Hematopoietic multipotent progenitor cell treated with erythropoietin and hydrocortisone succinate and interleukin-3 and kit ligand, for 4 days (in vitro differentiated cells): Measurements from ENCODE around the gene PSTPIP1.
A peak's percentile ranks its signal among the peaks of the same experiment; 100 is the strongest.

Source experiments
- DNase-seq: peaks from one replicate; pipeline ENCODE4 v3.0.0-alpha.2; 2015

PSTPIP1 gene

GRCh38 chr15:76979331-76979925, 15.5 kb upstream of the PSTPIP1 start:
- DNase-seq: no peak

- no peak for DNase-seq
Observed at GRCh38 chr15:76979996-76980520, 14.9 kb upstream of the PSTPIP1 start.

- no peak for DNase-seq
Observed at GRCh38 chr15:76982356-76982755, 12.6 kb upstream of the PSTPIP1 start.

GRCh38 chr15:76982756-76983155, 12.2 kb upstream of the PSTPIP1 start:
- DNase-seq: no peak

- peak; percentile 58 for DNase-seq
Observed at GRCh38 chr15:76983590-76984375, 11.1 kb upstream of the PSTPIP1 start.

GRCh38 chr15:76986743-76987142, 8.2 kb upstream of the PSTPIP1 start:
- no peak for DNase-seq

GRCh38 chr15:76987276-76987675, 7.7 kb upstream of the PSTPIP1 start:
- no peak for DNase-seq

- DNase-seq: peak; percentile 50
Observed at GRCh38 chr15:76987896-76988860, 6.7 kb upstream of the PSTPIP1 start.

GRCh38 chr15:76988867-76989780, 5.8 kb upstream of the PSTPIP1 start:
- no peak for DNase-seq

- DNase-seq: no peak
Observed at GRCh38 chr15:76991048-76991447, 3.9 kb upstream of the PSTPIP1 start.

- no peak for DNase-seq
Observed at GRCh38 chr15:76991741-76992645, 2.9 kb upstream of the PSTPIP1 start.

- no peak for DNase-seq
Observed at GRCh38 chr15:76993114-76993725, 1.7 kb upstream of the PSTPIP1 start.

GRCh38 chr15:76994001-76994400, 925 bp upstream of the PSTPIP1 start:
- DNase-seq: peak; percentile 43

GRCh38 chr15:76994496-76994895, 430 bp upstream of the PSTPIP1 start:
- DNase-seq: no peak

GRCh38 chr15:76996076-76996525, 1.2 kb downstream of the PSTPIP1 start:
- DNase-seq: no peak

GRCh38 chr15:76996526-76997401, 1.8 kb downstream of the PSTPIP1 start:
- DNase-seq: no peak

GRCh38 chr15:76998663-76999285, 3.8 kb downstream of the PSTPIP1 start:
- DNase-seq: no peak

GRCh38 chr15:76999996-77000395, 5.1 kb downstream of the PSTPIP1 start:
- DNase-seq: no peak

GRCh38 chr15:77001351-77001750, 6.4 kb downstream of the PSTPIP1 start:
- DNase-seq: no peak
